Ishikawa (cell line): Measurements from ENCODE around the gene CD151.

Experiments
- CEBPB ChIP-seq: IDR thresholded peaks from 2 replicates; pipeline ENCODE4 v1.6.1; 2012
- CREB1 ChIP-seq: IDR thresholded peaks from 2 replicates; pipeline ENCODE4 v1.6.1; 2012; ENCODE audit warnings: low read depth
- EP300 ChIP-seq: IDR thresholded peaks from 2 replicates; pipeline ENCODE4 v1.6.1; 2012; ENCODE audit warnings: borderline replicate concordance
- FOXM1 ChIP-seq: IDR thresholded peaks from 2 replicates; pipeline ENCODE4 v1.6.1; 2012; ENCODE audit warnings: low read depth, borderline replicate concordance
- NFIC ChIP-seq: IDR thresholded peaks from 2 replicates; pipeline ENCODE4 v1.6.1; 2012
- RAD21 ChIP-seq: IDR thresholded peaks from 2 replicates; pipeline ENCODE4 v1.6.1; 2012; ENCODE audit warnings: low read depth
- REST ChIP-seq: IDR thresholded peaks from 2 replicates; pipeline ENCODE4 v1.6.1; 2012; ENCODE audit warnings: low read depth, mild to moderate bottlenecking
- TEAD4 ChIP-seq: IDR thresholded peaks from 2 replicates; pipeline ENCODE4 v1.6.1; 2012
- USF1 ChIP-seq: IDR thresholded peaks from 2 replicates; pipeline ENCODE4 v1.6.1; 2012
- YY1 ChIP-seq: IDR thresholded peaks from 2 replicates; pipeline ENCODE4 v1.6.1; 2012; ENCODE audit warnings: low read depth
- TF ChIP-seq, protein P1 (sequence below): IDR thresholded peaks from 2 replicates; pipeline ENCODE4 v1.6.1; 2012

DNA sequence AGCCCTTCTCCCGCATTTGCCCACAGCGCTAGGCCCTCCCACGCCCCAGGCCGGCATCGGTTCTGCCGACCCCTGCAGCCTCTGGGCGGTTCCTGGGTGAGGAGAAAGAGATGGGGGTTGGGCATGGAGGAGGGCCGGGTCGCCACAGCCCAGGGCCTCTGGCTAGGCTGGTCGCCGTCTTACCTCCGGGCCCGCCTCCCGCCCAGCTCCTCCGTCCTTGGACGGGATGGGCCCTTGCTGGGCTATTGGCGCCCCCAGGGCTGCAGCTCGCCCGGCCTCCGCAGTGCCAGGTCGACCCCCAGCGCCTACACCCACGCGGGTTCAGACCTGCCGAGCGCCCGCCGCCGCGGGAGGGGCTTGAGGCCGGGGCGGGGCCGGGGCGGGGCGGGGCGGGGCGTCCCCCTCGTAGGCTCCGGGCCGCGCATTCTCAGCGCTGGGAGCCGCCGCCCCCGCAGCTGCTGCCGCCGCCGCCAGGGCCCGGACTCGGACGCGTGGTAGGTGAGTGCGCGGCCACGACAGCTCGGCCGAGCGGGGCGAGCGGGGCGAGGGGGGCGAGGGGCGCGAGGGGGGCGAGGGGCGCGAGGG is at the start of gene CD151:
- TF ChIP-seq YY1 (no peak; the same call in 1 of the 2 replicates), NFIC (no peak), FOXM1 (no peak), USF1 (no peak), CREB1 (no peak), EP300 (no peak), REST (no peak), CEBPB (no peak), RAD21 (no peak), TEAD4 (no peak; the same call in 1 of the 2 replicates)
- TF ChIP-seq, protein P1, sequence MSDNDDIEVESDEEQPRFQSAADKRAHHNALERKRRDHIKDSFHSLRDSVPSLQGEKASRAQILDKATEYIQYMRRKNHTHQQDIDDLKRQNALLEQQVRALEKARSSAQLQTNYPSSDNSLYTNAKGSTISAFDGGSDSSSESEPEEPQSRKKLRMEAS, result peak; percentile 17; the same call in 1 of the 2 replicates
